GM12891 (cell line): ENCODE results near the gene NRXN2.

ENCODE experiments used
- POLR2A ChIP-seq: IDR thresholded peaks from 2 replicates; pipeline ENCODE4 v1.6.1; 2011; ENCODE audit warnings: low read depth, low read length, control low read depth
- TAF1 ChIP-seq: IDR thresholded peaks from 2 replicates; pipeline ENCODE4 v1.6.1; 2011; ENCODE audit warnings: low read depth, low read length, control low read depth

GRCh38 chr11:64602466-64603070, 120.4 kb downstream of the NRXN2 start:
- no peak for TF ChIP-seq TAF1
- no peak for TF ChIP-seq POLR2A
